Uterus (tissue), 2 donors: ENCODE measurements around the gene EVI2A.

Experiments
- CTCF ChIP-seq, 4 experiments: fragments of 200-600 bp in 2 of 4; fragments of 450-650 bp in 2 of 4; sonication (generic) in 2 of 4; IDR thresholded peaks; one replicate each; pipeline ENCODE4 v1.5.1; 2016 to 2019; ENCODE audit warnings: antibody characterized with exemption in 4 of 4, mild to moderate bottlenecking in 2 of 4, moderate library complexity in 1 of 4
- POLR2A ChIP-seq, 2 donors: fragments of 450-650 bp; IDR thresholded peaks; one replicate each; pipeline ENCODE4 v1.6.1; 2016; ENCODE audit warnings: antibody characterized with exemption in 2 of 2, mild to moderate bottlenecking in 1 of 2, moderate library complexity in 1 of 2

- TF ChIP-seq CTCF (IDR thresholded peaks at IDR 0.05) = no peak
- no peak for TF ChIP-seq POLR2A (IDR thresholded peaks at IDR 0.05)
These were observed 37.6 kb downstream of the EVI2A start for GRCh38 chr17:31283841-31284240.
